Limb (tissue), 2 donors: Measurements from ENCODE around the gene AIF1L.

Experiments
- DNase-seq, 2 donors: peaks; one replicate each; pipeline ENCODE4 v3.0.0-alpha.2; 2016; ENCODE audit errors: extremely low spot score in 2 of 2

Gene AIF1L

DNA sequence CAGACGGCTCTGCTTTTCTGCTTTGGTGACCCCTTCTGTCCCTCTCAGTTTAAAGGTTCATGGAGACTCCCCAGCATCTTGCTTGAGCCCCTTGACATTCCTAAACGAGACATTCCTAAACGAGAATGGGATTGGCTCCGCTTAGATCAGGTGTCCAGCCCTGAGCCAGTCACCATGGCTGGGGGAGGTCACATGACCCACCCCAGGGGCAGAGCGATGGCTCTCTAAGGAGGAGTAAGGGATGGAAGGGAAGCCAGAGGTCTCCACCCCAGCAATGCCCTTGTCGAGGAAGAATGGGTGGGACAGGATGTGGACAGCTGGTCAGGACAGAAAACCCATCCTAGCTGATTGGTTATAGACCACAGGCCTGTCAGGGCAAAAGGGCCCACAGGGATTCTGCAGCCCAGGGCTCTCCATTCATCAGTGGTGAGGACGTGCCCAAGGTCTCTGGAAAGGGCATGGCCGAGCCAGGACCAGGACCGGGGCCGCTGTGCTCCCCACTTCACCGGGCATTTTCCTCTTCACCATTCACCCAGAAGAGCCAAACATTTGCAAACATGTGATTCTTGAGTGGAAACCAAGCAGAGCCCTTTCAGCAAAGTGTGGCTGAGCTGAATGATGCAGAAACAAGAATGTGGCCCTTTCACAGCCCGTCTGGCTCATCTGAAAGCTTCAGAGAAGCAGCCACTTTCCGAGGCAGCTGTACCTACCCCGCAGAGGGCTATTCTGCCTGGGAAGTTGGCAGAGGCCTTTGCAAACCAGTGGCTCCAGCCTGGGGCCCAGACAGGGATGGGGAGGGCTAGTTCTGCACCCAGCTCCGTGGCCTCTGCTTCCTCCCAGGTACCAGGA, 19.8 kb upstream of the AIF1L start:
- DNase-seq = no peak

GRCh38 chr9:131078427-131079366, 17.6 kb upstream of the AIF1L start:
- DNase-seq = no peak

GRCh38 chr9:131080589-131080988, 15.7 kb upstream of the AIF1L start:
- no peak for DNase-seq

GRCh38 chr9:131081868-131082267, 14.5 kb upstream of the AIF1L start:
- no peak for DNase-seq

DNA sequence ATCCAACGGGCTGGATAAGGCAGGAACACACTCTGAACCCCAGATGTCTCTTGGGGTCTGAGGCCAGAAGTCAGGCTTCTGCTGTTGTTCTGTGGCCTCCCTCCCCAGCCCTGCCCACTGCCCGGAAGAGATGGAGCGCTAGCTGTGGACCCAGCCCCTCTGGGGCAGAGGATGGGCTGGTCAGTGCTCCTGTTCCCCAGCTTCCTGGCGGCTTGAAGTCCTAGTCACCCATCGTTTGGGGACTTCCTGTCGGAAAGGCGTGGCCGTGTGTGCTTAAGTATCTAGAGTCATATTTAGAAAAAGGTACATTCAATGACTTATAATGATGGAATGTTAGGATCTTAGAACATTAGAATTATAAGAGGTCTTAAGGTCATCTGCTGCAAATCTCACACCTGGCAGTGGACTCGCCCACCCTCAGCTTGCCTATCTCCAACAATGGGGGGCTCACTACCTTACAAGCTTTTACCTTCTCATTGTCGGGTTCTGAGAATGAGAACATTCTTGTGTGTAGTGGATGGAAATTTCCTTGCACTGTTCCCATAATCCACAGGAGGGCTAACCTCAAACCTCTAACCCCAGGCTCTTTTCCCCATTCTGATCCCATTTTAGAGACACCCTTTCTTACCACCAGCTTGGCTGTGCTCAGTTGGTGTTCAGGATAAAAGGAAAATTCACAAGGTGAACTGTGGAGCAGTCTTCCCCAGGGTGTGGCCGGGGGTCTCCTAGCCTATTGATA, 13.4 kb upstream of the AIF1L start:
- no peak for DNase-seq

DNA sequence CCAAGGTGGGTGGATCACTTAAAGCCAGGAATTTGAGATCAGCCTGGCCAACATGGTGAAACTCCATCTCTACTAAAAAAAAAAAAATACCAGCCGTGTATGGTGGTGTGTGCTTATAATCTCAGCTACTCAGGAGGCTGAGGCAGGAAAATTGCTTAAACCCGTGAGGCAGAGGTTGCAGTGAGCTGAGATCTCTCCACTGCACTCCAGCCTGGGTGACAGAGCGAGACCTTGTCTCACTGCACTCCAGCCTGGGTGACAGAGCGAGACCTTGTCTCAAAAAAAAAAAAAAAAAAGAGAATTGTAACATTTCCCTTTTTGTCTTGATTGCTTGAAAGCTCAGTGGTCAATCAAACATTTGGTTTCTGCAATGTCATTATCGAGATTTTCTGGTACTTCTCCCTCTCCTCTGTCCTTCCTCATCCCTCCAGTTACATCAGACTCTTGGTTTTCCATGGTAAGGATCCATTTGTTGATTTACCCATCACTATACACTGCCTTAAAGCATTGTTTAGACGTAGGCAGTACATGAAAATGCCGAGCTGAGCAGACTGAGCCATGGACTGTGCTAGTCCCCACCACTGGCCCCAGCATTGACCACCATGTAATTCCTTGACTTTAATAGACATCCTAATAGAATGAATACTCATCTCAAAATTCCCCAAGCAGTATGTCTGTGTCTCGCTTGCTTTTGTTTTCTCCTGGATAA, 11.5 kb upstream of the AIF1L start:
- DNase-seq = no peak

- DNase-seq = no peak
These were observed 10.8 kb upstream of the AIF1L start for GRCh38 chr9:131085370-131086122.

DNA sequence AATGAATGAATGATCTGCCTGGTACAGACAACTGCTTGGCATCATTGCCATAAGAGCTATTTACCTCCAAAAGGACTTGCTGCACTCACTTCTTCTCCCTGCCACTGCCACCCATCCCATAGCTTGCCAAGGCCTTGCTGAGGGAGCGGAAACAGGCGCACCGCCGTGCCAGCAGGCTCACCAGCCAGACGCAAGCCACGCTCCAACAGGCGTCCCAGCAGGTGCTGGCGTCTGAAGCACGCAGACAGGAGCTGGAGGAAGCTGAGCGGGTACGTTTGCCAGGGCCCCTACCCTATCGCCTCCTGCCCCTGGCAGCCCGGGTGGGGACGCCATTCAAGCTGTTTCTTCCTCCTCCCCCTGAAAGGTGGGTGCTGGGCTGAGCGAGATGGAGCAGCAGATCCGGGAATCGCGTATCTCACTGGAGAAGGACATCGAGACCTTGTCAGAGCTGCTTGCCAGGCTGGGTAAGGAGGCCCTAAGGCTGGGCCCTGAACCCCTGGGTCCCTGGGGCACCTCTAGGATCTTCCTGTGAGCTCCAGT, 8.9 kb upstream of the AIF1L start:
- no peak for DNase-seq

DNA sequence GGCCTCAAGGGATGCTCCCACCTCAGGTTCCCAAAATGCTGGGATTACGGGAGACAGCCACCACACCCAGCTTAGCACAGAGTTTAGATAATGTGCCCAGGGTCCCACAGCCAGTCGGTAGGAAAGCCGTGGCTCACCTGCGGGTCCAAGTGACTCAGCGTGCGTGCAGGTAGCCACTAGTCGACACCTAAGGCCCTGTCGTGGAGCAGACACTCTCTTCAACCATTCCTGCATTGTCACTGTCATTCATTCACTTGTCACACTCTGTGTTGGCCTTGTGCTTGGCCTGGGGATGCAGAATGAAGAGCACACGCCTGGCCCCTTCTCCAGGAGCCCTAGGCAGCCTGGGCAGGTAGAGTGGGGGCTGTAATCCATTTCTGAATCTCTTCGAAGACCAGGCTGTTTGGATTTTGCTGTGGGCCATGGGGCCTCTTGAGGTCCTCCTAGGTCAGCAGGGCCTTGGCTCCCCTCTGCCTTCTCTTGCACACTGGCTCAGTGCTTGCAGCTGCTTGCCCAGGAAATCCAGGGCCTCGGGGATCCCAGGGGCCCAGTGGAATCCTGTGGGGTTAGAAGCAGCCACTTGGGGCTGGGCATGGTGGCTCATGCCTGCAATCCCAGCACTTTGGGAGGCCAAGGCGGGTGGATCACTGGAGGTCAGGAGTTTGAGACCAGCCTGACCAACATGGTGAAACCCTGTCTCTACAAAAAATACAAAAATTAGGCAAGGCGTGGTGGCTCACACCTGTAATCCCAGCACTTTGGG, 6.1 kb upstream of the AIF1L start:
- no peak for DNase-seq

- no peak for DNase-seq
These were observed 4.9 kb upstream of the AIF1L start for GRCh38 chr9:131091352-131091992.

DNA sequence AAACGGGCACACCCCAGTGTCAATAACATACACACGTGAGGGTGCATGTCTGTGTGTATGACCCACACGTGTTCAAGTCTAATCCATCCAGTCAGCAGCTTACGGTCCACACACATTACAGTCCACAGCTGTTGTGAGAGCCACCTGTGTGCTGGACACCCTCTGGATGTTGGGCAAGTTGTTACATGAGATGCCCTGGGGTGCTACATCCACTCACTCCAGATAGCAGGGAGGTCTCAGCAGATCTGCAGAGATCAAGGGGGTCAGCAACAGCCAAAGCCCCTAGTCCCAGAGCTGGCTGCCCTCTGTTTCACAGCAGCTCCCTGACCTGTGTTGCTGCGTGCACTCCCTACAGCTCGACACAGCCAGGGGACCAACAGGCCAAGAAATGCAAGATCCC, 4.3 kb upstream of the AIF1L start:
- no peak for DNase-seq

DNA sequence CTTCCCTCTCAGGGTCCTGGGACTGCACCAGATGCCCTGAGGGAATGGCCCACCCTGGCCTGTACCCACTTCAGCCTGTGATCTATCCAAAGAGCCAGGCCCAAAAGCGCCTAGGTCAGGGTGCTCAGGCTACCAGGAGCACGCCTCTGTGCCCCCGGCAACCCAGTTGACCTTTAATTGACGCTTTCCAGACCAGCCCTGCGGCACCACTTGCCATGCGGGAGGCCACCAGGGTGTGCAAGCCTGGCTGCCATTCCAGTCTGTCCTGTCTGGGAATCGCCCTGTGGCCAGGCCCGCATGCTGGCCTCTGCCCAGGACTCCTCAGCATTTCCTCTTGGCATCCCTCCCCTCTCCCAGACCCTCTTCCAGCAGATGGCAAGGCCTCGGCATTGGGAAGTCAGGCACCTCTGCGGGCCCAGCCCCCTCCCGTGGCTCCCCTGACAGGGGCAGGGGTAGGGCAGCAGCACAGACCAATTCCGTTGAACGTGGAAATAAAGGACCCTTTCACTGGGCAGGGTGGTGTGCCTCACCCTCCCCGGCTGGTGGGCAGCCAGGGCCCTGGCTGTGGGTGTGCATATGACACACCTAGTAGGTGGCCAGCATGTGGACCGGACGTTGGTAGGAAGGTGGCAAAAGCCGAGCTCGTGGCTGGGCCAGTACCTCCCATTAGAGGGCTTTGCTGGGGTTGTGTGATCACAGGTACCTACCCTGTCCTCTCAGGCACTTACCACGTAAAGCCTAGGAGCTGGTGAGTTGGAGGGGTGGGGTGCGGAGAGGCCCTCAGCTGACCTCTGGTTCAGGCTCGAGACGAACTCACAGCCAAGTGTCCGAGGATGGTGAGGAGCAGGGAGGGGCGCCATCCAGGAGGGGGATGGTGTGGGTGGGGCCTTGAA, 3.5 kb upstream of the AIF1L start:
- DNase-seq = no peak

DNA sequence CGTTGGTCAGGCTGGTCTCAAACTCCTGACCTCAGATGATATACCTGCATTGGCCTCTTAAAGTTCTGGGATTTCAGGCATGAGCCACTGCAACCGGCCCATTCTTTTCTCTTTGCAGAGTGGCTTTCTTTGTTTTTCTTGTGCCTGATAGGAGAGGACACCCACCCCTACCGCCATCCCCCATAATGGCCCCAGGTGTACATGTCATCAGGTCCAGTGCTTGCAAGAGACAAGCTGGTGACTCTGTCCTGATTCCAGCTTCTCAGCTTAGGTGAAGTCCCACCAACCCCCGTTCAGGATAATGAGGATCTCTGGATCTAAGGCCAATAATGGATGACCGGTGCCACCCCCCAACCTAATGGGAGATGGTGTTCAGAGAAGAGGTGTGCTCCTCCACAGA, 2.3 kb upstream of the AIF1L start:
- DNase-seq = no peak

DNA sequence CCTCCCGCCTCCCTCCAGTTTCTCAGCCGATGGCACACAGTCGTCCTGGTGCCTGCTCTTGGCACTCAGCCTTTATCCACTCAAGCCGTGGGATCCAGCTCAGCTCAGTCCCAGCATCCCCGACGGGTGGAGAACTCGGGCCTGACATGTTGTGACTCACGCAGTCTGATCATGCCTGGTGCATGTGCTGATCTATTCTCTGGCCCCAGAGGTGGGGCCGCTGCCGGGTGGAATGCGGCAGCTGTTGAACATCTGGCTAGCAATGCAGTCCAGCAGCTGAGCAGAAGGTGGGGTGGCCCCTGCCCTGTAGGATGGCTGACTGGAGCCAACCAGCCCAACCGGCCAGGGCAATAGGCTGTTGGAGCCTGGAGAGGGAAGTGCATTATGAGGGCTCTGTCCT, 1.7 kb upstream of the AIF1L start:
- DNase-seq = peak in 1 of 2 donors; percentile 54

DNA sequence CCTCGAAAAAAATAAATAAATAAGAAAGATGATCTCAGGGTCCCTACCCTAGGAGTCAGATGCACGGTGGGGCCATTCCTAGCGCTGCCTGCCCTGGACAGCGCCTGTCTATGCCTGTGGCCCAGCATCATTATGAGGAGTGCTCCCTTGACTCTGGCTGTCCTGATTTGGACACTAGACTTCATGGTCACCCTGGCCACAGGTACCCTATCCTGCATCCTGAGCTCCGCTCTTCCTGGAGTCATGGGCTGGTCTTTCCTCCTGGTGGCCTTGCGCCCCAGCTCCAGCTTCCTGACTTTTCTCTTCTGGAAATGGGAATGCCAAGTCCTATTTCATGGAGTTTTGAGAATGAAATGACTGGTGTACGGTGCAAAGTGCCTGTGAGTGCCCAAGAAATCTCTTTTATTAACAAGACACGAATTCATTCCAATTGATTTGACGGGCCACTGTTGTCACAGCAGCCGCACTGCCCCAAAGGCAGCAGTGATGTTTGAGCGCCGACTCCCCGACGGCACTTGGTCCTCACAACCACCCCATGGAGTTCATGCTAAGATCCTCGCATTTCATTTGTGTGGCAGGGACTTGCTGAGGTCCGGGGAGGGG, 564 bp upstream of the AIF1L start:
- DNase-seq = no peak

GRCh38 chr9:131097126-131097947, 1.0 kb downstream of the AIF1L start:
- no peak for DNase-seq

GRCh38 chr9:131097948-131098278, 1.6 kb downstream of the AIF1L start:
- no peak for DNase-seq
